Measurements from ENCODE around the gene ATP8B1.
"Not testable (repeated sequence)": the region's sequence is repeated elsewhere in the genome, so short reads cannot be mapped to it uniquely, and the experiment has no call there.

The ATP8B1 gene

GRCh38 chr18:57660961-57661360, 142.2 kb downstream of the ATP8B1 start:
- DNase-seq (ENCODE audit: low read depth), result no peak

- no peak for DNase-seq (ENCODE audit: low read depth)
These were observed 143.5 kb downstream of the ATP8B1 start for GRCh38 chr18:57659460-57660102.

- no peak for DNase-seq (ENCODE audit: low read depth)
These were observed 145.6 kb downstream of the ATP8B1 start for GRCh38 chr18:57657542-57657941.

GRCh38 chr18:57655740-57656139, 147.4 kb downstream of the ATP8B1 start:
- no peak for DNase-seq (ENCODE audit: low read depth)

- DNase-seq (ENCODE audit: low read depth), result no peak
These were observed 151.2 kb downstream of the ATP8B1 start for GRCh38 chr18:57651914-57652313.

GRCh38 chr18:57649556-57650500, 153.3 kb downstream of the ATP8B1 start:
- no peak for DNase-seq (ENCODE audit: low read depth)

- DNase-seq (ENCODE audit: low read depth), result no peak
These were observed 154.7 kb downstream of the ATP8B1 start for GRCh38 chr18:57648414-57648813.

GRCh38 chr18:57644540-57644939, 158.6 kb downstream of the ATP8B1 start:
- DNase-seq (ENCODE audit: low read depth), result no peak

- DNase-seq (ENCODE audit: low read depth), result not testable (repeated sequence)
These were observed 159.4 kb downstream of the ATP8B1 start for GRCh38 chr18:57643726-57644125.

GRCh38 chr18:57642462-57642861, 160.7 kb downstream of the ATP8B1 start:
- DNase-seq (ENCODE audit: low read depth), result not testable (repeated sequence)

GRCh38 chr18:57640749-57641148, 162.4 kb downstream of the ATP8B1 start:
- no peak for DNase-seq (ENCODE audit: low read depth)

- DNase-seq (ENCODE audit: low read depth), result no peak
These were observed 162.9 kb downstream of the ATP8B1 start for GRCh38 chr18:57640236-57640635.

GRCh38 chr18:57635003-57635822, 167.9 kb downstream of the ATP8B1 start:
- DNase-seq (ENCODE audit: low read depth), result no peak

GRCh38 chr18:57631697-57632096, 171.4 kb downstream of the ATP8B1 start:
- no peak for DNase-seq (ENCODE audit: low read depth)

- no peak for DNase-seq (ENCODE audit: low read depth)
These were observed 172.1 kb downstream of the ATP8B1 start for GRCh38 chr18:57630754-57631595.

GRCh38 chr18:57630002-57630753, 172.9 kb downstream of the ATP8B1 start:
- peak; percentile 91 for DNase-seq (ENCODE audit: low read depth)

- DNase-seq (ENCODE audit: low read depth), result no peak
These were observed 173.7 kb downstream of the ATP8B1 start for GRCh38 chr18:57629422-57629821.

- no peak for DNase-seq (ENCODE audit: low read depth)
These were observed 175.6 kb downstream of the ATP8B1 start for GRCh38 chr18:57627488-57627887.

GRCh38 chr18:57624988-57625387, 178.1 kb downstream of the ATP8B1 start:
- DNase-seq (ENCODE audit: low read depth), result no peak

GRCh38 chr18:57621246-57621604, 181.9 kb downstream of the ATP8B1 start:
- no peak for DNase-seq (ENCODE audit: low read depth)

- DNase-seq (ENCODE audit: low read depth), result no peak
These were observed 183.2 kb downstream of the ATP8B1 start for GRCh38 chr18:57619876-57620275.

All from T-helper 22 cell (primary cell).